MCF 10A (cell line): ENCODE results near the gene MMP24OS. TPM values are rescaled to one million over a fixed set of nuclear protein-coding genes. Genes with fewer than 3 reads are reported as not detected.

ENCODE experiments used
- BruUV-seq: library from RNA; stranded (reverse); fragments of 400-500 nt; replicated peaks from 2 replicates; lab custom pipeline; 2021; lab: Mats Ljungman, UMichigan
- CTCF ChIA-PET: fragments of 300-600 bp; sonication (Branson Sonifier 250); formaldehyde crosslinking; extraction: SDS; loops from one replicate; lab custom pipeline; 2021; ENCODE audit warnings: antibody characterized with exemption, inconsistent platforms; lab: Yijun Ruan, JAX
- POLR2A ChIA-PET: fragments of 300-600, 350-650 bp; sonication (Branson Sonifier 250); formaldehyde crosslinking; extraction: SDS; loops from one replicate; lab custom pipeline; 2020; ENCODE audit warnings: antibody characterized with exemption, inconsistent platforms; lab: Yijun Ruan, JAX
- DNase-seq: peaks from one replicate; pipeline ENCODE4 v3.0.0-alpha.2; 2018; ENCODE audit not compliant: unreplicated experiment
- H3K27ac Mint-ChIP-seq: one replicate; pipeline ENCODE4 v1.8.0; 2022; ENCODE audit warnings: mild to moderate bottlenecking, low read depth, mixed read lengths; ENCODE audit not compliant: unreplicated experiment
- H3K27me3 Mint-ChIP-seq: one replicate; pipeline ENCODE4 v1.8.0; 2022; ENCODE audit warnings: mixed read lengths; ENCODE audit not compliant: insufficient read depth, unreplicated experiment
- H3K36me3 Mint-ChIP-seq: one replicate; pipeline ENCODE4 v1.8.0; 2022; ENCODE audit warnings: mild to moderate bottlenecking, moderate library complexity, mixed read lengths; ENCODE audit not compliant: insufficient read depth, unreplicated experiment
- H3K4me1 Mint-ChIP-seq: one replicate; pipeline ENCODE4 v1.8.0; 2022; ENCODE audit warnings: mixed read lengths; ENCODE audit not compliant: insufficient read depth, unreplicated experiment
- H3K4me3 Mint-ChIP-seq: one replicate; pipeline ENCODE4 v1.8.0; 2022; ENCODE audit warnings: mild to moderate bottlenecking, moderate library complexity, mixed read lengths; ENCODE audit not compliant: unreplicated experiment
- H3K9me3 Mint-ChIP-seq: one replicate; pipeline ENCODE4 v1.8.0; 2022; ENCODE audit warnings: mixed read lengths; ENCODE audit not compliant: unreplicated experiment
- CTCF ChIP-seq: fragments of 200-600 bp; IDR thresholded peaks from one replicate; pipeline ENCODE4 v1.8.0; 2022; ENCODE audit warnings: antibody characterized with exemption, mild to moderate bottlenecking; ENCODE audit not compliant: unreplicated experiment
- intact Hi-C: fragments of 100-400 bp; cut with micrococcal nuclease; formaldehyde crosslinking; loops from 2 replicates; pipeline ENCODE4 v1.14.1; 2022
- total RNA-seq: library from RNA; stranded (reverse); gene quantifications from 2 replicates; pipeline ENCODE4 v1.2.3, GENCODE V29; 2022

The MMP24OS gene
- total RNA-seq, 1 experiment from 2014 or later: 52.2 TPM

GRCh38 chr20:35292504-35293285 lies 14.8 kb upstream of the MMP24OS start:
- DNase-seq: no peak
- H3K36me3 Mint-ChIP-seq: no peaks in the 10 kb centered on the region
- H3K4me3 Mint-ChIP-seq: no peak overlapping the region
- no peaks in the 10 kb centered on the region for H3K9me3 Mint-ChIP-seq
- CTCF ChIA-PET: interaction anchor here (0.6 to 3.8 kb wide), 3 partner anchors 11 to 671 kb away, joined by 3 to 26 read pairs (median 3); no protein-coding TSS in a partner anchor
- BruUV-seq: no TSS peak
- TF ChIP-seq CTCF: no peak
- H3K27me3 Mint-ChIP-seq: no peaks in the 10 kb centered on the region
- POLR2A ChIA-PET: interaction anchor here (0.5 to 1.2 kb wide), 3 partner anchors 8 to 19 kb away, joined by 3 to 7 read pairs (median 3); partner anchors contain the start of gene EIF6
- intact Hi-C loops: no loop called here
- no peak overlapping the region for H3K27ac Mint-ChIP-seq
- no peaks in the 10 kb centered on the region for H3K4me1 Mint-ChIP-seq

- no peaks in the 10 kb centered on the region for H3K27me3 Mint-ChIP-seq
These were observed 14.0 kb upstream of the MMP24OS start, which contains the start of gene FAM83C for GRCh38 chr20:35291654-35292503. Gene FAM83C, minus strand, starts transcription at chr20:35292425. Its CDS starts 121 bp downstream, at chr20:35292304.

GRCh38 chr20:35290887-35291417 lies 13.0 kb upstream of the MMP24OS start:
- Mint-ChIP-seq H3K36me3 (no peaks in the 10 kb centered on the region), H3K4me3 (no peak overlapping the region), H3K4me1 (peaks cover 2% of the 10 kb centered on the region), H3K9me3 (no peaks in the 10 kb centered on the region), H3K27me3 (no peaks in the 10 kb centered on the region), H3K27ac (no peak overlapping the region)
- no peak for DNase-seq
- ChIA-PET CTCF (interaction anchor here (1.5 kb wide), 1 partner anchor 15 kb away, joined by 4 read pairs; no protein-coding TSS in a partner anchor), POLR2A (interaction anchor here (1.3 kb wide), 1 partner anchor 10 kb away, joined by 5 read pairs; no protein-coding TSS in a partner anchor)
- BruUV-seq: no TSS peak
- no peak for TF ChIP-seq CTCF
- intact Hi-C loops: no loop called here

More at GRCh38 chr20:35291654-35292503, 14.0 kb upstream of the MMP24OS start, which contains the start of gene FAM83C:
- intact Hi-C loops: no loop called here
- no peaks in the 10 kb centered on the region for H3K36me3 Mint-ChIP-seq
- H3K9me3 Mint-ChIP-seq: no peaks in the 10 kb centered on the region
- ChIA-PET POLR2A (interaction anchor here (0.5 to 1.3 kb wide), 2 partner anchors 9 to 19 kb away, joined by 3 to 5 read pairs; no protein-coding TSS in a partner anchor), CTCF (interaction anchor here (3.8 kb wide), 1 partner anchor 12 kb away, joined by 26 read pairs; no protein-coding TSS in a partner anchor)
- H3K4me3 Mint-ChIP-seq: no peak within 1 kb of the TSS
- no peak within 1 kb of the TSS for H3K27ac Mint-ChIP-seq
- no peak for DNase-seq
- no peaks in the 10 kb centered on the region for H3K4me1 Mint-ChIP-seq
- no peak for TF ChIP-seq CTCF
- no TSS peak for BruUV-seq
